Neural progenitor cell (in vitro differentiated cells): Measurements from ENCODE around the gene PRMT7. TPM values are rescaled to one million over a fixed set of nuclear protein-coding genes. Genes with fewer than 3 reads are reported as not detected.

Experiments
- DNase-seq: peaks from one replicate; pipeline ENCODE4 v3.0.0-alpha.2; 2016; ENCODE audit warnings: low spot score
- H2AFZ ChIP-seq: fragments of 200-600 bp; sonication (generic); replicated peaks from 2 replicates; pipeline ENCODE4 v1.6.1; 2016; ENCODE audit warnings: antibody characterized with exemption
- H3F3A ChIP-seq: fragments of 200-600 bp; sonication (generic); 2 replicates; pipeline ENCODE4 v1.6.1; 2016; ENCODE audit warnings: antibody characterized with exemption, low read depth
- H3K27ac ChIP-seq: fragments of 200-600 bp; sonication (generic); 2 replicates; pipeline ENCODE4 v1.5.1; 2016; ENCODE audit warnings: mild to moderate bottlenecking
- H3K27me3 ChIP-seq: fragments of 200-600 bp; sonication (generic); 2 replicates; pipeline ENCODE4 v1.6.1; 2016; ENCODE audit warnings: mild to moderate bottlenecking, moderate library complexity
- H3K36me3 ChIP-seq: fragments of 200-600 bp; sonication (generic); 2 replicates; pipeline ENCODE4 v1.5.1; 2016
- H3K4me1 ChIP-seq: fragments of 200-600 bp; sonication (generic); 2 replicates; pipeline ENCODE4 v1.6.1; 2016; ENCODE audit warnings: mixed run types
- H3K4me2 ChIP-seq: fragments of 200-600 bp; sonication (generic); 2 replicates; pipeline ENCODE4 v1.6.1; 2016
- H3K4me3 ChIP-seq: fragments of 200-600 bp; sonication (generic); 2 replicates; pipeline ENCODE4 v1.5.1; 2016
- H3K79me2 ChIP-seq: fragments of 200-600 bp; sonication (generic); 2 replicates; pipeline ENCODE4 v1.6.1; 2016; ENCODE audit warnings: low read depth
- H3K9ac ChIP-seq: fragments of 200-600 bp; sonication (generic); 2 replicates; pipeline ENCODE4 v1.6.1; 2016
- H3K9me3 ChIP-seq: fragments of 200-600 bp; sonication (generic); 2 replicates; pipeline ENCODE4 v1.5.1; 2016; ENCODE audit warnings: low read depth
- H4K20me1 ChIP-seq: fragments of 200-600 bp; sonication (generic); 2 replicates; pipeline ENCODE4 v1.6.1; 2016; ENCODE audit warnings: low read depth
- H3K27ac Mint-ChIP-seq: 3 replicates; pipeline ENCODE4 v1.8.0; 2021; ENCODE audit warnings: mixed read lengths
- H3K27me3 Mint-ChIP-seq: 2 replicates; pipeline ENCODE4 v1.8.0; 2022; ENCODE audit warnings: low read depth, mild to moderate bottlenecking, inconsistent platforms, moderate library complexity, mixed read lengths; ENCODE audit not compliant: insufficient read depth
- H3K36me3 Mint-ChIP-seq: 3 replicates; pipeline ENCODE4 v1.8.0; 2021; ENCODE audit warnings: mixed read lengths
- H3K4me1 Mint-ChIP-seq: 3 replicates; pipeline ENCODE4 v1.8.0; 2021; ENCODE audit warnings: mixed read lengths
- H3K4me3 Mint-ChIP-seq: 3 replicates; pipeline ENCODE4 v1.8.0; 2021; ENCODE audit warnings: mild to moderate bottlenecking, moderate library complexity, mixed read lengths
- H3K9me3 Mint-ChIP-seq: 3 replicates; pipeline ENCODE4 v1.8.0; 2020; ENCODE audit warnings: mixed read lengths
- CTCF ChIP-seq: fragments of 200-600 bp; sonication (generic); IDR thresholded peaks from 2 replicates; pipeline ENCODE4 v1.5.1; 2017; ENCODE audit warnings: antibody characterized with exemption, mild to moderate bottlenecking
- EZH2 ChIP-seq: fragments of 200-600 bp; sonication (generic); IDR thresholded peaks from 2 replicates; pipeline ENCODE4 v1.6.1; 2017; ENCODE audit warnings: antibody characterized with exemption, mild to moderate bottlenecking, moderate library complexity
- EZH2phosphoT487 ChIP-seq: fragments of 200-600 bp; sonication (generic); IDR thresholded peaks from 2 replicates; pipeline ENCODE4 v1.6.1; 2017; ENCODE audit warnings: antibody characterized with exemption
- total RNA-seq: library from RNA; depleted of rRNA; stranded (reverse); fragments of >200 nt; gene quantifications from 2 replicates; pipeline ENCODE4 v1.2.3, GENCODE V29; 2015; ENCODE audit warnings: low replicate concordance

The PRMT7 gene
- total RNA-seq, 1 donor from 2014 or later = 70.2 TPM

GRCh38 chr16:68310437-68310773 is 414 bp upstream of the PRMT7 start:
- Histone ChIP-seq H3K4me3 (peak overlapping the region; percentile 71), H3K4me2 (peak overlapping the region; percentile 93), H4K20me1 (peaks cover 13% of the 10 kb centered on the region), H3K9ac (peak overlapping the region; percentile 70), H2AFZ (peak overlapping the region; percentile 80), H3K27ac (peak overlapping the region; percentile 54), H3K27me3 (no peaks in the 10 kb centered on the region), H3K36me3 (peaks cover 6% of the 10 kb centered on the region), H3F3A (peaks cover 7% of the 10 kb centered on the region), H3K4me1 (peaks cover 14% of the 10 kb centered on the region), H3K9me3 (no peaks in the 10 kb centered on the region), H3K79me2 (peaks cover 71% of the 10 kb centered on the region)
- TF ChIP-seq EZH2phosphoT487 (no peak), CTCF (no peak), EZH2 (no peak)
- H3K27me3 Mint-ChIP-seq = peaks cover 2% of the 10 kb centered on the region
- H3K36me3 Mint-ChIP-seq = peaks cover 5% of the 10 kb centered on the region
- peaks cover 26% of the 10 kb centered on the region for H3K4me1 Mint-ChIP-seq
- H3K27ac Mint-ChIP-seq = no peak overlapping the region
- H3K4me3 Mint-ChIP-seq = peak overlapping the region; percentile 98
- DNase-seq = no peak
- H3K9me3 Mint-ChIP-seq = no peaks in the 10 kb centered on the region

- H3F3A ChIP-seq = peaks cover 7% of the 10 kb centered on the region
- H3K27ac ChIP-seq = no peak overlapping the region
- peaks cover 9% of the 10 kb centered on the region for H4K20me1 ChIP-seq
- no peak overlapping the region for H3K4me3 ChIP-seq
- H3K27me3 ChIP-seq = no peaks in the 10 kb centered on the region
- H2AFZ ChIP-seq = no peak overlapping the region
- DNase-seq = no peak
- H3K79me2 ChIP-seq = peaks cover 59% of the 10 kb centered on the region
- no peaks in the 10 kb centered on the region for H3K9me3 ChIP-seq
- Mint-ChIP-seq H3K4me1 (peaks cover 26% of the 10 kb centered on the region), H3K9me3 (no peaks in the 10 kb centered on the region), H3K36me3 (peaks cover 10% of the 10 kb centered on the region), H3K27ac (no peak overlapping the region), H3K27me3 (peaks cover 7% of the 10 kb centered on the region), H3K4me3 (no peak overlapping the region)
- TF ChIP-seq CTCF (no peak), EZH2 (no peak), EZH2phosphoT487 (no peak)
- H3K36me3 ChIP-seq = no peaks in the 10 kb centered on the region
- H3K4me1 ChIP-seq = peaks cover 14% of the 10 kb centered on the region
- no peak overlapping the region for H3K9ac ChIP-seq
- H3K4me2 ChIP-seq = no peak overlapping the region
These were observed 2.3 kb downstream of the PRMT7 start for GRCh38 chr16:68313116-68313515.

GRCh38 chr16:68319185-68319908 is 8.5 kb downstream of the PRMT7 start:
- Histone ChIP-seq H3K4me2 (no peak overlapping the region), H3K79me2 (peaks cover 1% of the 10 kb centered on the region), H3K27me3 (no peaks in the 10 kb centered on the region), H3K9ac (no peak overlapping the region), H4K20me1 (no peaks in the 10 kb centered on the region), H2AFZ (no peak overlapping the region), H3F3A (no peaks in the 10 kb centered on the region), H3K36me3 (no peaks in the 10 kb centered on the region), H3K9me3 (no peaks in the 10 kb centered on the region), H3K4me3 (no peak overlapping the region), H3K4me1 (no peaks in the 10 kb centered on the region), H3K27ac (no peak overlapping the region)
- H3K4me3 Mint-ChIP-seq = no peak overlapping the region
- TF ChIP-seq CTCF (no peak), EZH2 (no peak), EZH2phosphoT487 (no peak)
- peaks cover 10% of the 10 kb centered on the region for H3K4me1 Mint-ChIP-seq
- H3K9me3 Mint-ChIP-seq = no peaks in the 10 kb centered on the region
- H3K36me3 Mint-ChIP-seq = peaks cover 27% of the 10 kb centered on the region
- H3K27me3 Mint-ChIP-seq = peaks cover 4% of the 10 kb centered on the region
- H3K27ac Mint-ChIP-seq = no peak overlapping the region
- no peak for DNase-seq
